ENCODE measurements around the gene MCTP1. TPM values are rescaled to one million over a fixed set of nuclear protein-coding genes. Genes with fewer than 3 reads are reported as not detected.

The MCTP1 gene
- total and polyA plus RNA-seq, 2 of the 8 experiments (the other 6 are each of a cell fraction or from before 2014, with no cell fraction given) = 0.56 to 3.4 TPM

GRCh38 chr5:94944160-94944559, 340.7 kb downstream of the MCTP1 start:
- no peak overlapping the region for H3K4me3 ChIP-seq (ENCODE audit: extremely low read depth in 1 of 4, insufficient read depth in 2 of 4, low read depth in 3 of 4, low read length in 4 of 4)
- ChIA-PET CTCF (ENCODE audit: partially characterized antibody) (interaction anchor here (0.5 kb wide), 1 partner anchor 179 kb away, joined by 3 read pairs; no protein-coding TSS in a partner anchor), POLR2A (ENCODE audit: partially characterized antibody) (no interaction called here)
- no peaks in the 10 kb centered on the region for H4K20me1 ChIP-seq (replicated peaks in 1 of 2; ENCODE audit: control insufficient read depth in 1 of 2, insufficient read depth in 2 of 2, low read length in 2 of 2)
- H3K4me2 ChIP-seq (ENCODE audit: insufficient read depth in 1 of 2, low read depth in 2 of 2, low read length in 2 of 2) = no peak overlapping the region
- H3K4ac ChIP-seq (replicated peaks; ENCODE audit: insufficient read length, low read depth, low read length) = no peak overlapping the region
- DNase-seq (ENCODE audit: low read depth in 1 of 2, low spot score in 2 of 2) (no peak), FAIRE-seq (no peak)
- H3K18ac ChIP-seq (ENCODE audit: extremely low read depth, low read length) = no peak overlapping the region
- peaks cover 0 to 3% (median 0%) of the 10 kb centered on the region in 4 experiments; a peak in 2 of 7 replicates for H3K4me1 ChIP-seq (replicated peaks in 1 of 4; ENCODE audit: control insufficient read depth in 3 of 4, insufficient read depth in 4 of 4, low read length in 3 of 4)
- H4K5ac ChIP-seq (ENCODE audit: insufficient read length, low read depth, low read length) = no peak overlapping the region
- H2BK120ac ChIP-seq (replicated peaks; ENCODE audit: low read depth, low read length) = no peak overlapping the region
- H3K23ac ChIP-seq (ENCODE audit: insufficient read length) = no peak overlapping the region
- no peak overlapping the region for H2BK20ac ChIP-seq (ENCODE audit: low read length)
- H3K27ac ChIP-seq (ENCODE audit: low read depth, low read length) = no peak overlapping the region
- H3K14ac ChIP-seq (ENCODE audit: insufficient read length) = no peak overlapping the region
- no peak overlapping the region for H2BK5ac ChIP-seq (ENCODE audit: low read depth, low read length)
- no peak overlapping the region for H2AK5ac ChIP-seq (ENCODE audit: low read depth, low read length)
- no peaks in the 10 kb centered on the region for H3K79me1 ChIP-seq (ENCODE audit: low read depth, low read length)
- H3K27me3 ChIP-seq (replicated peaks in 1 of 4; ENCODE audit: control insufficient read depth in 3 of 4, extremely low read depth in 1 of 4, insufficient read depth in 3 of 4, low read length in 3 of 4) = no peaks in the 10 kb centered on the region
- H3K56ac ChIP-seq (replicated peaks; ENCODE audit: insufficient read length, low read depth, low read length) = no peak overlapping the region
- TF ChIP-seq FOSL1 (IDR thresholded peaks at IDR 0.05; ENCODE audit: insufficient read depth, low read depth, low read length) (no peak), CBX5 (IDR thresholded peaks at IDR 0.05; ENCODE audit: low read depth, low read length) (no peak), SRF (IDR thresholded peaks at IDR 0.05; ENCODE audit: low read depth, low read length) (no peak), PHF8 (conservative IDR thresholded peaks at IDR 0.05; ENCODE audit: low read depth, low read length) (no peak), CHD2 (IDR thresholded peaks at IDR 0.05; ENCODE audit: low read length) (no peak), TCF12 (IDR thresholded peaks at IDR 0.05; ENCODE audit: low read depth, low read length) (no peak)
- no peaks in the 10 kb centered on the region for H3K9me3 ChIP-seq (ENCODE audit: insufficient read depth in 2 of 2, low read depth in 1 of 2, low read length in 1 of 2)
- no peak overlapping the region for H2BK15ac ChIP-seq (ENCODE audit: low read length)
- no peak overlapping the region for H4K8ac ChIP-seq (ENCODE audit: extremely low read depth, insufficient read depth, low read length)
- no peak overlapping the region for H2AFZ ChIP-seq (ENCODE audit: low read length)
- H3K36me3 ChIP-seq (ENCODE audit: control insufficient read depth in 2 of 4, insufficient read depth in 4 of 4, low read length in 3 of 4) = no peaks in the 10 kb centered on the region
- no peaks in the 10 kb centered on the region for H3K23me2 ChIP-seq (ENCODE audit: low read depth, low read length)
- no peak overlapping the region for H4K91ac ChIP-seq (replicated peaks; ENCODE audit: insufficient read length, low read length)
- H3K9ac ChIP-seq (replicated peaks in 1 of 4; ENCODE audit: extremely low read depth in 1 of 4, low read depth in 3 of 4, low read length in 3 of 4) = no peak overlapping the region
- H3K79me2 ChIP-seq (ENCODE audit: control insufficient read depth in 1 of 2, insufficient read depth in 2 of 2, low read length in 2 of 2) = no peaks in the 10 kb centered on the region
- H2BK12ac ChIP-seq (ENCODE audit: low read depth, low read length) = no peak overlapping the region

Data from H1 (cell line).